ENCODE measurements around the gene GRID2. TPM values are rescaled to one million over a fixed set of nuclear protein-coding genes. Genes with fewer than 3 reads are reported as not detected.

The GRID2 gene
- polyA plus RNA-seq, 1 experiment = not detected

- CTCF ChIA-PET = no interaction called here
- no peaks in the 10 kb centered on the region for H3K36me3 ChIP-seq (ENCODE audit: control insufficient read depth, insufficient read depth, low read length)
- H3K27me3 ChIP-seq (ENCODE audit: control insufficient read depth, insufficient read depth, low read length) = no peaks in the 10 kb centered on the region
- no peak for TF ChIP-seq CTCF (IDR thresholded peaks at IDR 0.05; ENCODE audit: insufficient read depth, low read depth, low read length)
- DNase-seq (ENCODE audit: low read depth) = no peak
- H3K4me3 ChIP-seq (ENCODE audit: low read depth, low read length) = no peak overlapping the region
- POLR2A ChIA-PET = no interaction called here
These were observed 1396.8 kb downstream of the GRID2 start for GRCh38 chr4:93700571-93700970.

- TF ChIP-seq CTCF (IDR thresholded peaks at IDR 0.05; ENCODE audit: insufficient read depth, low read depth, low read length) = no peak
- ChIA-PET POLR2A (no interaction called here), CTCF (no interaction called here)
- H3K27me3 ChIP-seq (ENCODE audit: control insufficient read depth, insufficient read depth, low read length) = no peaks in the 10 kb centered on the region
- DNase-seq (ENCODE audit: low read depth) = no peak
- H3K4me3 ChIP-seq (ENCODE audit: low read depth, low read length) = no peak overlapping the region
- H3K36me3 ChIP-seq (ENCODE audit: control insufficient read depth, insufficient read depth, low read length) = no peaks in the 10 kb centered on the region
These were observed 1406.5 kb downstream of the GRID2 start for GRCh38 chr4:93710101-93710846.

GRCh38 chr4:93710847-93711430, 1407.2 kb downstream of the GRID2 start:
- CTCF ChIA-PET = no interaction called here
- DNase-seq (ENCODE audit: low read depth) = no peak
- no peak for TF ChIP-seq CTCF (IDR thresholded peaks at IDR 0.05; ENCODE audit: insufficient read depth, low read depth, low read length)

GRCh38 chr4:93718233-93718632, 1414.5 kb downstream of the GRID2 start:
- ChIA-PET CTCF (no interaction called here), POLR2A (no interaction called here)
- no peaks in the 10 kb centered on the region for H3K36me3 ChIP-seq (ENCODE audit: control insufficient read depth, insufficient read depth, low read length)
- no peak for DNase-seq (ENCODE audit: low read depth)
- no peak for TF ChIP-seq CTCF (IDR thresholded peaks at IDR 0.05; ENCODE audit: insufficient read depth, low read depth, low read length)
- H3K27me3 ChIP-seq (ENCODE audit: control insufficient read depth, insufficient read depth, low read length) = no peaks in the 10 kb centered on the region
- H3K4me3 ChIP-seq (ENCODE audit: low read depth, low read length) = no peak overlapping the region

More at GRCh38 chr4:93710847-93711430, 1407.2 kb downstream of the GRID2 start:
- H3K4me3 ChIP-seq (ENCODE audit: low read depth, low read length) = no peak overlapping the region
- no peaks in the 10 kb centered on the region for H3K36me3 ChIP-seq (ENCODE audit: control insufficient read depth, insufficient read depth, low read length)
- POLR2A ChIA-PET = no interaction called here
- no peaks in the 10 kb centered on the region for H3K27me3 ChIP-seq (ENCODE audit: control insufficient read depth, insufficient read depth, low read length)

GRCh38 chr4:93719552-93719951, 1415.8 kb downstream of the GRID2 start:
- ChIA-PET CTCF (no interaction called here), POLR2A (no interaction called here)
- Histone ChIP-seq H3K36me3 (ENCODE audit: control insufficient read depth, insufficient read depth, low read length) (no peaks in the 10 kb centered on the region), H3K27me3 (ENCODE audit: control insufficient read depth, insufficient read depth, low read length) (no peaks in the 10 kb centered on the region), H3K4me3 (ENCODE audit: low read depth, low read length) (no peak overlapping the region)
- DNase-seq (ENCODE audit: low read depth) = no peak
- TF ChIP-seq CTCF (IDR thresholded peaks at IDR 0.05; ENCODE audit: insufficient read depth, low read depth, low read length) = no peak

All from BJ (cell line).